Right atrium auricular region (tissue), 2 donors: ENCODE results near the gene ANKRD30B. TPM values are rescaled to one million over a fixed set of nuclear protein-coding genes. Genes with fewer than 3 reads are reported as not detected.
"Not testable (repeated sequence)": the region's sequence is repeated elsewhere in the genome, so short reads cannot be mapped to it uniquely, and the experiment has no call there.

Experiments used
- DNase-seq: peaks from one replicate; pipeline ENCODE4 v3.0.0-alpha.2; 2019; ENCODE audit warnings: low spot score
- H3K27ac ChIP-seq, 2 donors: fragments of 200-600 bp; sonication (generic); 1 replicate in 1 of 2; 2 replicates in 1 of 2; pipeline ENCODE4 v1.5.1; 2016 to 2019
- H3K27me3 ChIP-seq, 2 donors: fragments of 200-600 bp; sonication (generic); one replicate each; pipeline versions ENCODE4 v1.5.1 to v1.6.0; 2017 to 2019
- H3K36me3 ChIP-seq: fragments of 200-600 bp; sonication (generic); one replicate; pipeline ENCODE4 v1.5.1; 2016
- H3K4me1 ChIP-seq, 2 donors: fragments of 200-600 bp; sonication (generic); one replicate each; pipeline versions ENCODE4 v1.5.1 to v1.6.0; 2017 to 2019
- H3K4me3 ChIP-seq, 2 donors: fragments of 200-600 bp; sonication (generic); 1 replicate in 1 of 2; 2 replicates in 1 of 2; pipeline ENCODE4 v1.5.1; 2017 to 2019; ENCODE audit warnings: mild to moderate bottlenecking in 1 of 2, moderate library complexity in 1 of 2
- H3K9me3 ChIP-seq, 2 donors: fragments of 200-600 bp; sonication (generic); one replicate each; pipeline ENCODE4 v1.5.1; 2019
- microRNA-seq, 2 donors: library from miRNA; unstranded; fragments of <30 nt; microRNA quantifications; one replicate each; pipeline ENCODE4, GENCODE V29; 2016 to 2017; ENCODE audit warnings: borderline number of aligned reads in 2 of 2, borderline replicate concordance in 1 of 2
- total RNA-seq, 2 donors: library from RNA; depleted of rRNA; stranded (reverse); fragments of >200 nt; gene quantifications; one replicate each; pipeline ENCODE4 v1.1.0, GENCODE V29; 2016
- TF ChIP-seq, protein P1 (sequence below), 2 donors: fragments of 200-600 bp; sonication (generic); IDR thresholded peaks; one replicate each; pipeline ENCODE4 v1.5.1; 2019; ENCODE audit warnings: antibody characterized with exemption in 2 of 2

ANKRD30B gene
- total RNA-seq, 2 donors from 2014 or later, result not detected

DNA sequence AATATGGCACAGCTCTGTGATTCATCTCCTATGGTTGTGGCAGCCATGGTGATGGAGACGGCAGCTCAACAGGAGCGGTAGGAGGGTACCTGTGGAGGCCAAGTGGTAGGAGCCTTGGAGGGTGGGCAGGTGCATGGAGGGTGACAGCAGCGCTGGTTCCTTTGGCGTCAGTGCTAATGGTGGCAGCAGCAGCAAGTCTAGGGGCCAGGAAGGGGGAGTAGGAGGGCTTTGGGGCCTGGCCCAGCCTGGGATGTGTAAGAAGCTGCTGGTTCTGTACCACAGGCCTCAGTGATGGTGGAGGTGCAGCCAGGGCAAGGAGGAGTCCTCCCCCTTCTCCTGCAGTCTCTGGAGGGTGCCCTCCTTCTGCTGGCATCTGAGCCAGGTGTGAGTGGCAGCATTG, 120.0 kb downstream of the ANKRD30B start:
- not testable (repeated sequence) for H3K36me3 ChIP-seq, H3K27me3 ChIP-seq, H3K4me3 ChIP-seq, H3K4me1 ChIP-seq, H3K9me3 ChIP-seq, H3K27ac ChIP-seq, DNase-seq

DNA sequence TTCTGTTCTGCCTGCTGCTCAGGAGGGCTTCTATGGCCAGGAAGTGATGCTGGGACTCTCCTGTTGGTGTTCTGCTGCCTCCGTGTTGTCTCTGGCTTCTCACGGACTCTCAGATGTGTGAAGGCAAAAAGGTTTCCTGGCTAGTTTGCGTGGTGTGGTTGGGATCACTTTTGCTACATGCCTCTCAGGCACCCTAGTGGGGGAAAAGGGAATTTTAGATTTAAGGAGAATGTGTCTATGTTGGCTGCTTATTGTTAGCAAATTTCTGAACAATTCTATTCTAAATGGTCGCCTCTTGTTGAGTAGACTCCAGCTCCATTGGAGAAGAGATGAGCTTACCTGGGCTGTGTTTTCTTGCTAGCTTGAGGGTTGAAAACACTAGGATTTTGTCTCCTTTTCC, 120.9 kb downstream of the ANKRD30B start:
- H3K27ac ChIP-seq, result not testable (repeated sequence)

DNA sequence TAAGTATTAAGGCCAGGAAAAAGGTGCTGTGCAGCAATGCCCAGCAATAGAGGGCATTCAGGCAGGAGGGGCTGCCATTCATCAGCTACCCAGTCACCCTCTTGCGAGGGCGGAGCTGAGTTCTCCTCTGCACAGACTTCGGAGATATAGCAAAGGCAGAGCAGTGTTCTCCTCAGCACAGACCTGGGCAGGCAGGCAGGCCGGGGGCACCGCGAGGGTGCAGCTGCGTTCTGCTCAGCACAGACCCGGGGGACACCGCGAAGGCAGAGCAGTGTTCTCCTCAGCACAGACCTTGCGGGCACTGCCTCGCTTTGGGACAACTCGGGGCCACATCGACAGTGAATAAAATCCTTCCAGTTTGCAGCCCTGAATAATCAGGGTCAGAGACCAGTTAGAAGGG, 130.9 kb downstream of the ANKRD30B start:
- H3K27ac ChIP-seq, H3K4me1 ChIP-seq, H3K9me3 ChIP-seq, DNase-seq, H3K36me3 ChIP-seq, H3K4me3 ChIP-seq, H3K27me3 ChIP-seq: not testable (repeated sequence)

More for the DNA sequence above, 120.9 kb downstream of the ANKRD30B start:
- H3K36me3 ChIP-seq, DNase-seq, H3K4me3 ChIP-seq, H3K27me3 ChIP-seq, H3K9me3 ChIP-seq, H3K4me1 ChIP-seq: not testable (repeated sequence)

DNA sequence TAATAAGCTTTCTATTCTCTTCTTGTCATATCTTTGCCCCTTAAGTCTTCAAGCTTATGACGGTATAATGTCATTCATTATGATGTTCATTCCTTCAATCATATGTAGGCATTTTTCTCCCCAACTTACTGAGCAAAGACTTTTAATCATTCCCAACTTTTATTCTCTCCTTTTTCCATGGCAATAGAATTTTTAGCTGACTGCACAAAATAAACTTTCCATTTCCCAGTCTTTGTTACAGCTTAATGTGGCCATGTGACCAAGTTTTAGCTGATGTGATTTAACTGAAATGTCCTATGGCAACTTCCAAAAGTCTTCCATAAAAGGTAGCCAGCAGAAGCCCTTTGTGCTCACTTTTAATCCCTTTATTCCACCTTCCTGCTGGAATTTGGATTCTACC, 152.5 kb downstream of the ANKRD30B start:
- no peaks in the 10 kb centered on the region for H3K9me3 ChIP-seq
- DNase-seq, result no peak
- no peaks in the 10 kb centered on the region for H3K27me3 ChIP-seq
- TF ChIP-seq, protein P1, sequence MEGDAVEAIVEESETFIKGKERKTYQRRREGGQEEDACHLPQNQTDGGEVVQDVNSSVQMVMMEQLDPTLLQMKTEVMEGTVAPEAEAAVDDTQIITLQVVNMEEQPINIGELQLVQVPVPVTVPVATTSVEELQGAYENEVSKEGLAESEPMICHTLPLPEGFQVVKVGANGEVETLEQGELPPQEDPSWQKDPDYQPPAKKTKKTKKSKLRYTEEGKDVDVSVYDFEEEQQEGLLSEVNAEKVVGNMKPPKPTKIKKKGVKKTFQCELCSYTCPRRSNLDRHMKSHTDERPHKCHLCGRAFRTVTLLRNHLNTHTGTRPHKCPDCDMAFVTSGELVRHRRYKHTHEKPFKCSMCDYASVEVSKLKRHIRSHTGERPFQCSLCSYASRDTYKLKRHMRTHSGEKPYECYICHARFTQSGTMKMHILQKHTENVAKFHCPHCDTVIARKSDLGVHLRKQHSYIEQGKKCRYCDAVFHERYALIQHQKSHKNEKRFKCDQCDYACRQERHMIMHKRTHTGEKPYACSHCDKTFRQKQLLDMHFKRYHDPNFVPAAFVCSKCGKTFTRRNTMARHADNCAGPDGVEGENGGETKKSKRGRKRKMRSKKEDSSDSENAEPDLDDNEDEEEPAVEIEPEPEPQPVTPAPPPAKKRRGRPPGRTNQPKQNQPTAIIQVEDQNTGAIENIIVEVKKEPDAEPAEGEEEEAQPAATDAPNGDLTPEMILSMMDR (IDR thresholded peaks at IDR 0.05), result no peak
- no peaks in the 10 kb centered on the region for H3K36me3 ChIP-seq
- no peak overlapping the region for H3K27ac ChIP-seq
- no peaks in the 10 kb centered on the region for H3K4me1 ChIP-seq
- no peak overlapping the region for H3K4me3 ChIP-seq

Small RNA genes lying within 50 kb of the gene (microRNA-seq; reads per million reads assigned to microRNA genes)
- gene MIR3156-2, result 0 reads per million in 2 donors

Other genes with a start within 250 kb of the ANKRD30B start
- gene POTEC, start 204.6 kb upstream of the ANKRD30B start, total RNA-seq, result not detected